ENCODE results near the gene ADGRD2. TPM values are rescaled to one million over a fixed set of nuclear protein-coding genes. Genes with fewer than 3 reads are reported as not detected.

ADGRD2 gene
- total RNA-seq, 1 donor, result not detected

- no peak overlapping the region for H3K4me3 ChIP-seq (ENCODE audit: low read depth, low read length)
- no peak for TF ChIP-seq CTCF (IDR thresholded peaks at IDR 0.05; ENCODE audit: insufficient read depth, low read length)
- no peak for DNase-seq (ENCODE audit: low read depth)
Observed at GRCh38 chr9:124502711-124503702, 52.8 kb downstream of the ADGRD2 start.

DNA sequence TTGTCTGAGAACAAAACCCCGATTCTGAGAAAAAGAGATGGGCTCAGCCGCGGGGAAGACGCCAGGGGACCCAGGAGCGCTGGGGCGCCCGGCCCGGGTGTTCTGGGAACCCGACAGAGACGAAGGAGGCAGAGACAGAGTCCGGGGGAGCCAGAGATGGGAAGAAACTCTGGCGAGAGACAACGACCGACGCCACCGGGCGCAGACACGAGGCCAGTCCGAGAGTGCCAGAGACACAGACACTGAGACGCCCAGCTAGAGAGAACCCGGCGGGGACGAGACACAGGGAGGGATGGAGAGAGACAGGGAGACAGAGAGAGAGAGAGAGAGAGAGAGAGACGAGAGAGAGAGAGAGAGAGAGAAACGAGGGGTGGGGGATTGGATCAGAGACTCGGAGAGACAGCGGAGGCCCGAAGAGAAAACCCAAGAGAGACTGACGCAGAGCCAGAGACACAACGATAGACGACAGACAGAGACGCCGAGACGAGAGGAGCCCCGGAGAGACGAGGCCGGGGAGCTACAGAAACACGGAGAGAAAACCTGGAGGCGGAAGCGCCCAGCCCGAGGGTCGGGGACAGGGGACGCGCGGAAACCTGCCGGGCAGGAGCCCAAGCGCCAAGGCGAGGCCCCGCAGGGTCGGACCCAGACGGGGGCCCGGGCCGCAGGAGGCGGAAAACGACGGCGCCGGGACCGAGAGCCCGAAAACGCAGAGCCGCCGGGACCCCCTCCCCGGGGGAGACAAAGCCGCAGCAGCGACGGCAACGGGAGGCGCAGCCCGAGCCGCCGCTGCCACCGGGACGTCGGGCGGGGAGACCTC is 53.7 kb downstream of the ADGRD2 start:
- H3K4me3 ChIP-seq (ENCODE audit: low read depth, low read length), result no peak overlapping the region
- DNase-seq (ENCODE audit: low read depth), result no peak
- no peak for TF ChIP-seq CTCF (IDR thresholded peaks at IDR 0.05; ENCODE audit: insufficient read depth, low read length)

- no peak for TF ChIP-seq CTCF (IDR thresholded peaks at IDR 0.05; ENCODE audit: insufficient read depth, low read length)
- no peak for DNase-seq (ENCODE audit: low read depth)
- no peak overlapping the region for H3K4me3 ChIP-seq (ENCODE audit: low read depth, low read length)
Observed at GRCh38 chr9:124504530-124505005, 54.3 kb downstream of the ADGRD2 start.

GRCh38 chr9:124505006-124505900 is 55.0 kb downstream of the ADGRD2 start:
- no peak for TF ChIP-seq CTCF (IDR thresholded peaks at IDR 0.05; ENCODE audit: insufficient read depth, low read length)
- no peak for DNase-seq (ENCODE audit: low read depth)
- no peak overlapping the region for H3K4me3 ChIP-seq (ENCODE audit: low read depth, low read length)

DNA sequence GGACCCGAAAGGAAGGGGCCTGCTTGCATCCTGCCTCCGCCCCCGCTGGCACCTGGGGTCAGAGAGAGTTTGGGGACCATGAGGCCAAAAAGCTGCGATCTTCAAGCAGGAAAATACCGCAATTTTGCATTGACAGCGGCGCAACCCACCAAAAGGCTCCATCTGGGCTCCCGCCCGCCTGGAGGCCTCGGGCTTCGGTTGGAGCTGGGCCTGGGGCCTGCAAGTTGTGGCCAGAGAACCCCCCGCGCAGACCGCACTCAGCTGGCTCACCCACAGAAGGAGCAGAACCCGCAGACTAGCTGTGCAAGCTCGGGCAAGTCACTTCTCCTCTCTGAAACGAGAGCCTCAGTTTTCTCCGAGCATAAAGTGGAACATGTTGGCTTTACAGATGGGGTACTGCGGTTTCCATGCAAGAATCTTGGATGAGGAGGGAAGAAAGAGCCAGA is 55.7 kb downstream of the ADGRD2 start:
- no peak for TF ChIP-seq CTCF (IDR thresholded peaks at IDR 0.05; ENCODE audit: insufficient read depth, low read length)
- no peak for DNase-seq (ENCODE audit: low read depth)
- H3K4me3 ChIP-seq (ENCODE audit: low read depth, low read length), result no peak overlapping the region

DNA sequence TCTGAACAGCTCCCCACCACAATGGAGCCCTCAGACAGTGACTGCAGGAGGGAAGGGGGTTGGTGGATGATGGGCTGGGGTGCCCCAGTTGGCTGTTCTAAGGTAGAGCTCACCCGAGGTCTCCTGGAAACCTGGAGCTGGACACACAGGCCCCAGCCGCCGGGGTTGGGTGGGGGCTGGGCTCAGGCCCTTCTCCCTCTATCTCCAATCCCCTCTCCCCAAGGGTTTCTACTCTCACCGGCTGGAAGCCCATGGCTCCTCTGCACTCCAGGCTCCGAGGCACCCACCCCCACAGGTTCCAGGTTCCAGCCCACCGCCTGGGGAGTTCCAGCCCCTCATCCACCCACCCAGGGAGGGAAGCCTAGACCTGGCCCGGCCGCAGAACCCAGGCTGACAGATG is 56.2 kb downstream of the ADGRD2 start:
- H3K4me3 ChIP-seq (ENCODE audit: low read depth, low read length), result no peak overlapping the region
- no peak for DNase-seq (ENCODE audit: low read depth)
- no peak for TF ChIP-seq CTCF (IDR thresholded peaks at IDR 0.05; ENCODE audit: insufficient read depth, low read length)
